ENCODE data around the gene CCDC88C.
"Not testable (repeated sequence)": the region's sequence is repeated elsewhere in the genome, so short reads cannot be mapped to it uniquely, and the experiment has no call there.

CCDC88C gene

DNA sequence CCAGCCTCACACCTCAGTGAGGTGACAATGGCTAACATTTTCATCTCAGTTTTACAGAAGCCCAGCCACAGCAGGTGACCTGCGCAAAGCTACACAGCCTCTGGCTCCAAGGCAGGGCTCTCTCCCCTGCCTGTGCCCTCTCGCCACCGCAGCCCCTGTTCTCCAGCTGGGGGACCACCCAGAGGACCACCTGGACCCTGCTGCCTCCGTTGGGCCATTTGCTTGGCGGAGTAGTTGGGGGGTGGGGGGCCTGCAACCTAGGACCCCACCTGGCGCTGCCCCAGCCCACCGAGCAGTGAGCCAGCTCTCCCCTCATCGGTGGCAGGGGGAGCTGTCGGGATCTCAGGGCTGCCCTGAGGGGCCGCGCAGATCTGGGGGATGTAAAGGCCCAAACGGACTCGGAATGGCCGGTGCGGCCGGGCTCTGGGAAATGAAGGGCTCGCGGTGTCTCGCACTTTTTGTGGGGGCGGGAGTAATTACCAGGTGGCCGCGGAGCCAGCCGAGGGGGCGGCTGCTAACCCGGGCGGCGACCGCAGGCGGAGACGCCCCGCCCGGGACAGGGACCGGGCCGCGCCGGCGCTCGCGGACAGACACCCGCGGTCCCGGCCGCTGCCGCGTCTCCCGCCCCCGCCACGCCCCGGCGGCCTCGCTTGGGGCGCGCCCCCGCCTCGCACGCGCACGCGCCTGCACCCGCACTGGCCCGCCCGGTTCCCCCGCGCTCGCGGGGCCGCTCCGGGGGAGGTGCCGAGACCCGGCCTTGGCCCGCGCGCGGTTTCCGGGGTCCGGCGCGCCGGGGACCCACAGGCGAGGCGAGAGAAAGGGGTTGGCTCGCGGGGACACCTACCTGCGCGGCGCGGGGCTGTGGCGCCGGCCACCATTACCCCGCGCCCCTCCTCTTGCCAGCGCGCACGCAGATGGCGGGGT is 164.5 kb downstream of the CCDC88C start:
- TF ChIP-seq, protein P1, sequence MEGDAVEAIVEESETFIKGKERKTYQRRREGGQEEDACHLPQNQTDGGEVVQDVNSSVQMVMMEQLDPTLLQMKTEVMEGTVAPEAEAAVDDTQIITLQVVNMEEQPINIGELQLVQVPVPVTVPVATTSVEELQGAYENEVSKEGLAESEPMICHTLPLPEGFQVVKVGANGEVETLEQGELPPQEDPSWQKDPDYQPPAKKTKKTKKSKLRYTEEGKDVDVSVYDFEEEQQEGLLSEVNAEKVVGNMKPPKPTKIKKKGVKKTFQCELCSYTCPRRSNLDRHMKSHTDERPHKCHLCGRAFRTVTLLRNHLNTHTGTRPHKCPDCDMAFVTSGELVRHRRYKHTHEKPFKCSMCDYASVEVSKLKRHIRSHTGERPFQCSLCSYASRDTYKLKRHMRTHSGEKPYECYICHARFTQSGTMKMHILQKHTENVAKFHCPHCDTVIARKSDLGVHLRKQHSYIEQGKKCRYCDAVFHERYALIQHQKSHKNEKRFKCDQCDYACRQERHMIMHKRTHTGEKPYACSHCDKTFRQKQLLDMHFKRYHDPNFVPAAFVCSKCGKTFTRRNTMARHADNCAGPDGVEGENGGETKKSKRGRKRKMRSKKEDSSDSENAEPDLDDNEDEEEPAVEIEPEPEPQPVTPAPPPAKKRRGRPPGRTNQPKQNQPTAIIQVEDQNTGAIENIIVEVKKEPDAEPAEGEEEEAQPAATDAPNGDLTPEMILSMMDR (IDR thresholded peaks at IDR 0.05; ENCODE audit: low read depth, low read length, missing control alignments), result peak; percentile 4
- H3K4me3 ChIP-seq (replicated peaks; ENCODE audit: low read depth, low read length), result peak overlapping the region; percentile 39
- no peak for DNase-seq (ENCODE audit: extremely low read depth, low read depth)

DNA sequence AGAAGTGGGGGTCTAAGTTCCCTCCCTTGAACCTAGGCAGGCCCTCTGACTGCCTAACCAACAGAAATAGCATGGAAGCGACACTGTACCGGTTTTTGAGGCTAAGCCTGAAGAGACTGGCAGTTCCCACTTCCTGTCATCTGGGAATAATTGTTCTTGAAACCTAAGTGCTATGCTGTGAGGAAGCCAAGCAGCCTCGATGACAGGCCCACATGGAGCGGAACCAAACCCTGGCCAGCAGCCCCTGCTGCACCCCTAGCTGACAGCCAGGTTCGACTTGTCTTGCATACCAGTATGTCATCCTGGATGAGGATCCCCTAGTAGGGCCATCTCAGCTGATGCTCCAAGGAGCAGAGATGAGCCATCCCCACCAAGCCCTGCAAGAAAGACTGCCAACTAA is 166.7 kb downstream of the CCDC88C start:
- TF ChIP-seq, protein P1 (IDR thresholded peaks at IDR 0.05; ENCODE audit: low read depth, low read length, missing control alignments), result no peak
- DNase-seq (ENCODE audit: extremely low read depth, low read depth), result peak; percentile 73
- no peak overlapping the region for H3K4me3 ChIP-seq (replicated peaks; ENCODE audit: low read depth, low read length)

DNA sequence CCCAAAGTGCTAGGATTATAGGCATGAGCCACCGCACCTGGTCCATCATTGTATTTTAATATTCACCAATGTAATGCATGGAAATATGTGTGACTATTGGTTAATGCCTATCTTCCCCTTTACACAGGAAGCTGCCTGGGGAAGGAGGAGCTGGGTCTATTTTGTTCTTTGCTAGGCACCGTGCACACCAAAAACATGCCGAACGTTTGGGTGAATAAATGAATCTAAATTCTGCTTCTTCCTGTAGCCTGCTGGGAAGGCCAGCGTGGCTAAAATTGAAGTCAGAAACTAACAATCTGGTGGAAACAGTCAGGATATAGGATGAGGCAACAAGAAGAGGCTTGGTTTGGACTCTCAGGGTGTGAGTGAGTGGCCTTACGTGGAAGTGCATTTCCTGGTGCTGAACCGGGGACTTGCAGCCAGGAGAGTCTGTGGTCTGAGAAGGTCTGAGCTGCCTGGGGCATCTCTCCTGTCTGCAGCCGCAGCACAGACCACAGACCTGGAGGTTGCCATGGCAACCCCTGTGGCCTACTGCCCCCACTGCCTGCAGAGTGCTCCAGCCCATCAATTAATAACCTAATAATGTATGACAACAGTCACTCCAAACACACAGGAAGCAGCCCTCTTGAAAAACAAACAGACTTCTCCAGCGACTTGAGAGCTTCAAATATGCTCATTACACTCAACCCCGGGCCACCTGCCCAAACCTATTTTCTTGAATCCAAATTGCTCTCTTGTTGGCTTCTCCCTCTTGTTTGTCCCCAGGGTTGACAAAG is 167.6 kb downstream of the CCDC88C start:
- DNase-seq (ENCODE audit: extremely low read depth, low read depth), result peak; percentile 66
- TF ChIP-seq, protein P1 (IDR thresholded peaks at IDR 0.05; ENCODE audit: low read depth, low read length, missing control alignments), result no peak
- no peak overlapping the region for H3K4me3 ChIP-seq (replicated peaks; ENCODE audit: low read depth, low read length)

DNA sequence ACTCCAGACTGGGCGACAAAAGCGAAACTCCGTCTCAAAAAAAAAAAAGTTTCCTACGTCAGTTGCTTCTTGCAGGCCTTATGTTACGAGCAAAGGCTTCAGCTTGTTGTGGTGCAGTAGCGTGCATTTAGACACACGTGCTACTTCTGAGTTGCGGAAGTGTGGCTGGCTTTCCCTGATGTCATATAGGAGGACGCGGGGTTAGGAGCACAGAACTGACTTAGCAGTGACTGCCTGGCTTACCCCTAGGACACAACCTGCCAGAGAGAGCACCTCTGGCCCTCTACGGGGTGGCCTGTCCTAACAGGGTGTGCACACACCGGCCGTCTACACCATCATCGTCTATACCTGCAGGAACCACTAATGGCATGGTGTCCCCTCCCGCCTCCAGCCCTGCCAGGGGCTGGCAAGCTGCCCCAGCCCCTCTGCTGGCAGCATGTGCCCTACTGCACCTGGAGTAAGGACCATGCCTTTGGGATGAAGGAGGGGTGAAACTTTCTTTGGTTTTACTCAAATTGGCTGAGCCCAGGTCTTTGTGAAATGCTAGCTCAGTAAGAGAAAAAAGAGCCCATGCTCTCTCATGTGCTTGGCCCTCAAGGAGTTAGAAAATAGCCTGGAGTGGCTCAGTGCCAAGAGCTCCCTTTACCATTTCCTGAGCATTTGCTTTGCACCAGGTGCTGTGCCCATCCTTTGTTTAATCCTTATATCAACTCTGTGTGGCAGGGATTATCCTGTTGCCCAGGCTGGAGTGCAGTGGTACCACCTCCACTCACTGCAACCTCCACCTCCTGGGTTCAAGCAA is 171.4 kb downstream of the CCDC88C start:
- TF ChIP-seq, protein P1 (IDR thresholded peaks at IDR 0.05; ENCODE audit: low read depth, low read length, missing control alignments), result no peak
- H3K4me3 ChIP-seq (replicated peaks; ENCODE audit: low read depth, low read length), result no peak overlapping the region
- DNase-seq (ENCODE audit: extremely low read depth, low read depth), result no peak

DNA sequence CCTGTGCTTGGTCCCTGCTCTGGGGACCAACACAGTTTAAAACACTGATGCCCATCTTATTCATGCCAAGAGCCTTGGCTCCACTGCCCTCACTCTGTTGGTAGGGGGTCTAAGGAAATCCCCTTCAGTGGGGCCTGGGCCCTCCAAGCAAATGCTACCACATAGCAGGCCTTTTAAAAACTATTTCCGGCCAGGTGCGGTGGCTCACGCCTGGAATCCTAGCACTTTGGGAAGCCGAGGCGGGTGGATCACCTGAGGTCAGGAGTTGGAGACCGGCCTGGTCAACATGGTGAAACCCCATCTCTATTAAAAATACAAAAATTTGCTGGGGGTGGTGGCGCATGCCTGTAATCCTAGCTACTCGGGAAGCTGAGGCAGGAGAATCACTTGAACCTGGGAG is 172.0 kb downstream of the CCDC88C start:
- not testable (repeated sequence) for DNase-seq (ENCODE audit: extremely low read depth, low read depth); H3K4me3 ChIP-seq (replicated peaks; ENCODE audit: low read depth, low read length)

DNA sequence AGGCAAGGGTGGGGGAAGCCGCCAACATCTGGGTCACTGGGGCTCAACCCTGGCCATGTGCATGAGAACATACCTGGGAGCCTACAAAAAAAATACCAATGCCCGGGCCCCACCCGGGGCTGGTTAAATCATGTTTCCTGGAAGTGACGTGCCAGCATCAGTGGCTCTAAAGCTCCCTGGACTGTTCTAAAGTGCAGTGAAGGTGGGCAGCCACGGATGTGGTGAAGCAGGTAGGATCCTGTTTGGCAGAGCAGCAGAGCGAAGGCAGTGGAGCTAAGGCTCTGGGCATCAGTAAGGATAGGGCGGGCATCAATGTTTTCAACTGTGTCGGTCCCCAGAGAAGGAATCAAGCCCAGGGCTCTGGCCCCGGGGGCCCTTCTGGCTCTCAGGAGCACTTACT is 172.6 kb downstream of the CCDC88C start:
- H3K4me3 ChIP-seq (replicated peaks; ENCODE audit: low read depth, low read length), result no peak overlapping the region
- no peak for DNase-seq (ENCODE audit: extremely low read depth, low read depth)
- TF ChIP-seq, protein P1 (IDR thresholded peaks at IDR 0.05; ENCODE audit: low read depth, low read length, missing control alignments), result no peak
